Common myeloid progenitor, CD34-positive (primary cell): ENCODE data around the gene PIK3R2.
A peak's percentile ranks its signal among the peaks of the same experiment; 100 is the strongest.

Experiments used
- CTCF ChIA-PET: fragments of 350-600 bp; sonication (Branson Sonifier 250); formaldehyde crosslinking; loops from one replicate; lab custom pipeline; 2021; ENCODE audit warnings: antibody characterized with exemption; lab: Charles Lee
- POLR2A ChIA-PET: fragments of 350-600 bp; sonication (Branson Sonifier 250); formaldehyde crosslinking; loops from one replicate; lab custom pipeline; 2021; ENCODE audit warnings: antibody characterized with exemption; lab: Charles Lee
- DNase-seq, 3 donors: peaks; one replicate each; pipeline versions ENCODE4 v3.0.0 to v3.0.0-alpha.2; 2013
- H3K27ac ChIP-seq, 2 experiments: 1 replicate in 1 of 2; 2 replicates in 1 of 2; pipeline ENCODE4 v1.7.0; 2013; ENCODE audit warnings: inconsistent platforms in 2 of 2, low read length in 2 of 2, mild to moderate bottlenecking in 2 of 2, low read depth in 1 of 2, moderate library complexity in 1 of 2; ENCODE audit not compliant: severe bottlenecking in 2 of 2, insufficient read depth in 1 of 2, poor library complexity in 1 of 2
- H3K27me3 ChIP-seq, 5 experiments: replicated peaks in 2 of 5; 1 replicate in 3 of 5; 2 replicates in 2 of 5; pipeline versions ENCODE4 v1.6.1 to v1.7.0; 2013; ENCODE audit warnings: low read length in 4 of 5, mild to moderate bottlenecking in 2 of 5, moderate library complexity in 2 of 5, inconsistent platforms in 1 of 5; ENCODE audit not compliant: insufficient read depth in 5 of 5, control insufficient read depth in 4 of 5
- H3K36me3 ChIP-seq, 4 experiments: 1 replicate in 2 of 4; 2 replicates in 2 of 4; pipeline versions ENCODE4 v1.6.1 to v1.7.0; 2013; ENCODE audit warnings: low read length in 3 of 4, control low read depth in 1 of 4, mild to moderate bottlenecking in 1 of 4; ENCODE audit not compliant: control insufficient read depth in 4 of 4, insufficient read depth in 4 of 4
- H3K4me1 ChIP-seq, 4 experiments: 1 replicate in 3 of 4; 2 replicates in 1 of 4; pipeline versions ENCODE4 v1.6.1 to v1.7.1; 2013; ENCODE audit warnings: low read length in 3 of 4, mild to moderate bottlenecking in 3 of 4, control low read depth in 1 of 4, inconsistent platforms in 1 of 4, moderate library complexity in 1 of 4; ENCODE audit not compliant: control insufficient read depth in 4 of 4, insufficient read depth in 4 of 4; ENCODE audit errors: control extremely low read depth in 1 of 4
- H3K4me3 ChIP-seq, 7 experiments: 1 replicate in 4 of 7; 2 replicates in 3 of 7; pipeline versions ENCODE4 v1.5.1 to v1.7.0; 2013; ENCODE audit warnings: mild to moderate bottlenecking in 7 of 7, low read length in 6 of 7, moderate library complexity in 6 of 7, inconsistent platforms in 2 of 7, low read depth in 2 of 7, control low read depth in 1 of 7; ENCODE audit not compliant: insufficient read depth in 4 of 7, control insufficient read depth in 1 of 7; ENCODE audit errors: extremely low read depth in 1 of 7
- H3K9me3 ChIP-seq, 5 experiments: 1 replicate in 4 of 5; 2 replicates in 1 of 5; pipeline versions ENCODE4 v1.6.1 to v1.7.1; 2013; ENCODE audit warnings: low read length in 4 of 5, mild to moderate bottlenecking in 2 of 5, inconsistent platforms in 1 of 5, low read depth in 1 of 5, moderate library complexity in 1 of 5; ENCODE audit not compliant: control insufficient read depth in 4 of 5, insufficient read depth in 2 of 5; ENCODE audit errors: control extremely low read depth in 1 of 5
- WGBS: methylation state at CpG from one replicate; pipeline ENCODE4 v1.1.5; 2013; ENCODE audit not compliant: insufficient coverage; 5-methylcytosine and 5-hydroxymethylcytosine counted together

PIK3R2 gene

DNA sequence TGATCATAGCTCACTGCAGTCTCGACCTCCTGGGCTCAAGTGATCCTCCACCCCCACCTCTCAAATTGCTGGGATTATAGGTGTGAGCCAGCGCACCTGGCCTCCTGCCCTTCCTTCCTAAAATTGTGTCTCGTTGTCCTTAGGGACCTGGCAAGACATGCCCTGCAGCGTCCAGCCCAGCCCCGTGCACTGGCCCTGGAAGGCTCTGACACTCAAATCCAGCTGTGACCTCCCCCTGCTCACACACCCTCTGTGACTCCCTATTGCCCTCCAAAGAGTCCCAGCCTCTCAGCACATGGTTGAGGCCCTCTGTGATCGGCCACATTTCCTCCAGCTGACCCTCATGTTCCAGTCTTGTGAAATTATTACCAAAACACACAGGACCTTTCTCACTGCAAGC, 45.0 kb downstream of the PIK3R2 start:
- no peak overlapping the region for H3K27ac ChIP-seq
- 93% methylated on average over 6 of the region's 6 CpGs for WGBS
- no peak for DNase-seq
- ChIA-PET POLR2A (no interaction called here), CTCF (interaction anchor here (1.0 to 2.1 kb wide), 4 partner anchors 51 to 214 kb away, joined by 3 to 7 read pairs (median 5); no protein-coding TSS in a partner anchor)
- H3K27me3 ChIP-seq, result no peaks in the 10 kb centered on the region
- H3K9me3 ChIP-seq, result no peaks in the 10 kb centered on the region
- peaks cover 0 to 43% (median 12%) of the 10 kb centered on the region in 4 experiments for H3K36me3 ChIP-seq
- no peak overlapping the region for H3K4me3 ChIP-seq
- H3K4me1 ChIP-seq, result peaks cover 9 to 24% (median 21%) of the 10 kb centered on the region in 4 experiments

- DNase-seq, result no peak
- H3K9me3 ChIP-seq, result no peaks in the 10 kb centered on the region
- no peak overlapping the region for H3K27ac ChIP-seq
- 100% methylated on average over 1 of the region's 6 CpGs for WGBS
- ChIA-PET POLR2A (no interaction called here), CTCF (interaction anchor here (2.1 kb wide), 2 partner anchors 51 to 81 kb away, joined by 5 to 7 read pairs; no protein-coding TSS in a partner anchor)
- peaks cover 9 to 26% (median 23%) of the 10 kb centered on the region in 4 experiments for H3K4me1 ChIP-seq
- H3K36me3 ChIP-seq, result peaks cover 0 to 43% (median 12%) of the 10 kb centered on the region in 4 experiments
- no peak overlapping the region for H3K4me3 ChIP-seq
- no peaks in the 10 kb centered on the region for H3K27me3 ChIP-seq
Observed at GRCh38 chr19:18198374-18198773, 45.4 kb downstream of the PIK3R2 start.

- H3K9me3 ChIP-seq, result no peaks in the 10 kb centered on the region
- ChIA-PET CTCF (interaction anchor here (1.1 to 4.3 kb wide), 6 partner anchors 10 to 126 kb away, joined by 3 to 28 read pairs (median 5); partner anchors contain the start of gene MPV17L2), POLR2A (no interaction called here)
- peak in 1 of 3 donors; percentile 22 for DNase-seq
- H3K4me1 ChIP-seq, result peaks cover 0 to 29% (median 28%) of the 10 kb centered on the region in 4 experiments
- H3K36me3 ChIP-seq, result peaks cover 0 to 30% (median 7%) of the 10 kb centered on the region in 4 experiments
- H3K27ac ChIP-seq, result no peak overlapping the region
- WGBS, result 96% methylated on average over 23 of the region's 24 CpGs
- peak overlapping the region in 1 of 7 experiments; percentile 74 for H3K4me3 ChIP-seq
- no peaks in the 10 kb centered on the region for H3K27me3 ChIP-seq
Observed at GRCh38 chr19:18202397-18202777, 49.4 kb downstream of the PIK3R2 start.

GRCh38 chr19:18202778-18203407, 49.9 kb downstream of the PIK3R2 start:
- H3K27ac ChIP-seq, result no peak overlapping the region
- DNase-seq, result no peak
- 3% methylated on average over 31 of the region's 32 CpGs for WGBS

DNA sequence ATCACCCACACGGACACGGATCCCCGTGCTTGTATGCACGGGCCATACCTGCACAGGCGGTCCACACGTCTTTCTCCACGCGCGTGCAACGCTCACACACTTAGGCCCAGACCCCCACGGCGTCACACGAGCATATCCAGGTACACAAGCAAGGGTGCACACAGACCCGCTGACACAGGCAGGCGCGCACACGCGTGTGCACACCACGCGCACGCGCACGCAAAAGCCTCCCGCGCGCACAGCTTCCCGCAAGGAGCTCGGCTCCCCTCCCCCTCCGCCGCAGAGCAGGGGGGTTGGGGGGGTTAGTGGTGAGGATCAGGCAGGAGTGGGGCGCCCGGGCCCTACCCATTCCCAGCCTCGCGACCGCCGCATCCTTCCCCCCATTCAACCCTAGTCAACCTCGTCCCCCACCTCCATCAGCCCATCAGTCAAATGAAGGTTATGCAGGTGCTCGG, 50.5 kb downstream of the PIK3R2 start:
- no peak overlapping the region for H3K27ac ChIP-seq
- no peaks in the 10 kb centered on the region for H3K27me3 ChIP-seq
- DNase-seq, result peak in 1 of 3 donors; percentile 56
- H3K4me1 ChIP-seq, result peaks cover 0 to 30% (median 28%) of the 10 kb centered on the region in 4 experiments
- H3K4me3 ChIP-seq, result peak overlapping the region; percentile 48 to 86 (median 71)
- H3K36me3 ChIP-seq, result peaks cover 0 to 20% (median 4%) of the 10 kb centered on the region in 4 experiments
- WGBS, result 0% methylated on average over 23 of the region's 38 CpGs
- H3K9me3 ChIP-seq, result no peaks in the 10 kb centered on the region
- ChIA-PET CTCF (interaction anchor here (1.5 to 4.3 kb wide), 4 partner anchors 17 to 125 kb away, joined by 3 to 28 read pairs (median 5); a partner anchor contains a TSS), POLR2A (interaction anchor here (1.0 kb wide), 1 partner anchor 9 kb away, joined by 8 read pairs; no protein-coding TSS in a partner anchor)

More at GRCh38 chr19:18202778-18203407, 49.9 kb downstream of the PIK3R2 start:
- peak overlapping the region; percentile 48 to 86 (median 71) for H3K4me3 ChIP-seq
- peaks cover 0 to 26% (median 6%) of the 10 kb centered on the region in 4 experiments for H3K36me3 ChIP-seq
- ChIA-PET CTCF (interaction anchor here (1.1 to 4.3 kb wide), 5 partner anchors 17 to 126 kb away, joined by 3 to 28 read pairs (median 4); a partner anchor contains a TSS), POLR2A (interaction anchor here (1.0 kb wide), 1 partner anchor 8 kb away, joined by 8 read pairs; no protein-coding TSS in a partner anchor)
- peaks cover 0 to 29% (median 28%) of the 10 kb centered on the region in 4 experiments for H3K4me1 ChIP-seq
- no peaks in the 10 kb centered on the region for H3K27me3 ChIP-seq
- H3K9me3 ChIP-seq, result no peaks in the 10 kb centered on the region

- 0% methylated on average over 49 of the region's 50 CpGs for whole genome bisulfite sequencing
- H3K4me1 ChIP-seq, result peaks cover 0 to 30% (median 28%) of the 10 kb centered on the region in 4 experiments
- ChIA-PET CTCF (interaction anchor here (1.5 to 4.3 kb wide), 4 partner anchors 18 to 50 kb away, joined by 3 to 28 read pairs (median 5); a partner anchor contains a TSS), POLR2A (interaction anchor here (1.0 kb wide), 1 partner anchor 9 kb away, joined by 8 read pairs; no protein-coding TSS in a partner anchor)
- no peaks in the 10 kb centered on the region for H3K27me3 ChIP-seq
- H3K4me3 ChIP-seq, result peak within 1 kb of the TSS; percentile 49 to 92 (median 75)
- no peaks in the 10 kb centered on the region for H3K9me3 ChIP-seq
- DNase-seq, result peak; percentile 100
- peak within 1 kb of the TSS; percentile 54 to 89 for H3K27ac ChIP-seq
- H3K36me3 ChIP-seq, result peaks cover 0 to 16% (median 2%) of the 10 kb centered on the region in 4 experiments
Observed at GRCh38 chr19:18203863-18204393, 51.0 kb downstream of the PIK3R2 start, which contains the start of gene RAB3A. RAB3A (minus strand) TSS chr19:18204042; CDS start chr19:18202740, 1,302 bp downstream.
